Raji (cell line): ENCODE measurements around the gene FAM43B.

ENCODE experiments used
- POLR2A ChIP-seq: IDR thresholded peaks from 2 replicates; pipeline ENCODE4 v1.6.1; 2011; ENCODE audit warnings: low read depth, low read length, control low read depth; ENCODE audit not compliant: insufficient read depth

FAM43B gene

GRCh38 chr1:20538227-20538626 lies 14.1 kb upstream of the FAM43B start:
- no peak for TF ChIP-seq POLR2A

- no peak for TF ChIP-seq POLR2A
Measured at GRCh38 chr1:20538760-20539551, 13.4 kb upstream of the FAM43B start.

GRCh38 chr1:20540281-20540680 lies 12.1 kb upstream of the FAM43B start:
- TF ChIP-seq POLR2A = no peak

GRCh38 chr1:20546637-20547036 lies 5.7 kb upstream of the FAM43B start:
- no peak for TF ChIP-seq POLR2A

GRCh38 chr1:20551161-20551560 lies 1.2 kb upstream of the FAM43B start:
- no peak for TF ChIP-seq POLR2A

- TF ChIP-seq POLR2A = no peak
Measured at GRCh38 chr1:20552728-20553445, 514 bp downstream of the FAM43B start.

- TF ChIP-seq POLR2A = no peak
Measured at GRCh38 chr1:20555025-20555757, 2.8 kb downstream of the FAM43B start.

GRCh38 chr1:20555758-20556120 lies 3.4 kb downstream of the FAM43B start:
- no peak for TF ChIP-seq POLR2A

- no peak for TF ChIP-seq POLR2A
Measured at GRCh38 chr1:20558191-20558590, 5.8 kb downstream of the FAM43B start.

- TF ChIP-seq POLR2A = no peak
Measured at GRCh38 chr1:20560966-20561365, 8.6 kb downstream of the FAM43B start.

- no peak for TF ChIP-seq POLR2A
Measured at GRCh38 chr1:20565234-20565633, 12.9 kb downstream of the FAM43B start.

GRCh38 chr1:20569523-20570098 lies 17.2 kb downstream of the FAM43B start:
- TF ChIP-seq POLR2A = no peak

GRCh38 chr1:20571427-20571826 lies 19.1 kb downstream of the FAM43B start:
- TF ChIP-seq POLR2A = no peak

- no peak for TF ChIP-seq POLR2A
Measured at GRCh38 chr1:20573987-20574386, 21.6 kb downstream of the FAM43B start.
